ENCODE results near the gene HIVEP2.

Gene HIVEP2

GRCh38 chr6:142953373-142954273, 8.6 kb upstream of the HIVEP2 start:
- no peak for TF ChIP-seq CTCF (IDR thresholded peaks at IDR 0.05; ENCODE audit: low read depth, low read length)
- DNase-seq (ENCODE audit: low read depth, low spot score), result no peak
- no peak overlapping the region for H3K4me3 ChIP-seq (ENCODE audit: low read depth, low read length)
- in situ Hi-C loops (cut with HindIII; ENCODE audit: low sequenced_read_pairs), result no loop called here

DNA sequence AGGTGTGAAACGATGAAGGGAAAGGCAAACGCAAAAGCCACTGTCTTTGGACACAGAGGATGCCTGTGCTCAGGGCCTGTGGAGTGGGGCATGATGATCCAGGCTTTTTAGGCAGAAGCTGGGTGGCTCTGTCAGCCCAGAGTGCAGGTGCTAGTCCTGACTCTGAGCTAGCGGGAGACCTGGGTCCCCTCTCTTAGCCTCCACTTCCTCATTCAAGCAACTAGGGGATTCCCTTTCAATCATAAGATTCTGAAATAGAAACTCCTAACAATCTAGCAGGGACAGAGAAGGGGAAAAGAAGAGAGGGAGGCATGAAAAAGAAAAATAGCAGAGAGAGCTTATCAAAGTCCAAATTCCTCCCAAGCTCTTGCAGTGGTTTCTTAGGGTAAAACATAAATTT, 7.6 kb upstream of the HIVEP2 start:
- DNase-seq (ENCODE audit: low read depth, low spot score), result no peak
- in situ Hi-C loops (cut with HindIII; ENCODE audit: low sequenced_read_pairs), result no loop called here
- no peak overlapping the region for H3K4me3 ChIP-seq (ENCODE audit: low read depth, low read length)
- no peak for TF ChIP-seq CTCF (IDR thresholded peaks at IDR 0.05; ENCODE audit: low read depth, low read length)

DNA sequence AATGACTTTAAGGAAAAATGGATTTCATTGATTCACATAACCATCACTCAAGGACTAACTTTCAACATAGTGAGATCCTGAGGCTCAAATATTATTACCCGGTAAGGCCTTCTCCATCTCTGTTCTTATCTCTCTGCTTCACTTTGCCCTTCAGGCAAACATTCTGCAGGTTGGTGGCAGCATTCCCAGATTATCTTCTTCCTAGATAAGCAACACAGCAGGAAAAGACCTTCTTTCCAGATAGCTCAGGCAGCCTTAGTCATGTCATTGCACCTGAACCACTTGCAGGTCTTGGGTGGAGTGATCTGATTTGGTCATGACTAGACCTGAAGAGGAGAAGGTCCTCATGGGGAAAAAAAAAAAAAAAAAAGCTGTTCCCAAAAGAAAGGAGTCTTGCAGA, 5.3 kb upstream of the HIVEP2 start:
- DNase-seq (ENCODE audit: low read depth, low spot score), result no peak
- no peak overlapping the region for H3K4me3 ChIP-seq (ENCODE audit: low read depth, low read length)
- in situ Hi-C loops (cut with HindIII; ENCODE audit: low sequenced_read_pairs), result no loop called here
- no peak for TF ChIP-seq CTCF (IDR thresholded peaks at IDR 0.05; ENCODE audit: low read depth, low read length)

DNA sequence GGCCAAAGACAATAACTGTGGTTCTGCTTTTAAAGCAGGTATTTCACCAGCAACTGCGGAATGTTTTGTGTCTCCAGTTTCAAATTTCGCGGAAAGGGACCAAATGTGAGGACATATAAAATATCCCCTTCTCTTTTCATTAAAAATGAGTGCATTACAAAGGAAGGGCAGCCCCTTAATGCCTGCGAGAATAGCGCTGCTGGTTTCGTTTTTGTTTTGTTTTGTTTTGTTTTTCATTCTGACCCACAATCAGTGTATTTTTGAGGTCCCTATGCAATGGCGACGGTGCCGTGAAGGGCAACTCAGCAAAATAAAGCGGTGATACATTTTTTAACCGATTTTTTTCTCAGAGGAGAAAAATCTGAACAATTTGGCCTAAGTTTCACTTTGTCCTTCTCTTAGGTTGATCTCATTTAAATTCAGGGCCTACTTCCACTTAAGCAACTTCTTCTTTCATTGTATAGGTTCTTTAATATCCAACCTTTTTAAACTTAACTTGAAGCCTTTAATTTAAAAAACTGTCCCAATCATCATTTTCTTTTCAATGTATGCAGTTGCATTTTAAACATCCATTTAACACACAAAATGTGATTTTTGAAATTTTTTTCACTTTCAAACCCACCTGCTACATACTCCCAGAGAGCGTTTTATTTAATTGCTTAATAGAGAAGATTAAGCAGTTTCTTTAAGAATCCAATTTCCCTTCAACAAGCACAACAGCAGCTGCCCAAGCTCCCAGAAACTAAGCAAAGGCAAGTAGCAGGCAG, 2.9 kb upstream of the HIVEP2 start:
- in situ Hi-C loops (cut with HindIII; ENCODE audit: low sequenced_read_pairs), result no loop called here
- no peak for DNase-seq (ENCODE audit: low read depth, low spot score)
- H3K4me3 ChIP-seq (ENCODE audit: low read depth, low read length), result peak overlapping the region; percentile 93
- TF ChIP-seq CTCF (IDR thresholded peaks at IDR 0.05; ENCODE audit: low read depth, low read length), result no peak

DNA sequence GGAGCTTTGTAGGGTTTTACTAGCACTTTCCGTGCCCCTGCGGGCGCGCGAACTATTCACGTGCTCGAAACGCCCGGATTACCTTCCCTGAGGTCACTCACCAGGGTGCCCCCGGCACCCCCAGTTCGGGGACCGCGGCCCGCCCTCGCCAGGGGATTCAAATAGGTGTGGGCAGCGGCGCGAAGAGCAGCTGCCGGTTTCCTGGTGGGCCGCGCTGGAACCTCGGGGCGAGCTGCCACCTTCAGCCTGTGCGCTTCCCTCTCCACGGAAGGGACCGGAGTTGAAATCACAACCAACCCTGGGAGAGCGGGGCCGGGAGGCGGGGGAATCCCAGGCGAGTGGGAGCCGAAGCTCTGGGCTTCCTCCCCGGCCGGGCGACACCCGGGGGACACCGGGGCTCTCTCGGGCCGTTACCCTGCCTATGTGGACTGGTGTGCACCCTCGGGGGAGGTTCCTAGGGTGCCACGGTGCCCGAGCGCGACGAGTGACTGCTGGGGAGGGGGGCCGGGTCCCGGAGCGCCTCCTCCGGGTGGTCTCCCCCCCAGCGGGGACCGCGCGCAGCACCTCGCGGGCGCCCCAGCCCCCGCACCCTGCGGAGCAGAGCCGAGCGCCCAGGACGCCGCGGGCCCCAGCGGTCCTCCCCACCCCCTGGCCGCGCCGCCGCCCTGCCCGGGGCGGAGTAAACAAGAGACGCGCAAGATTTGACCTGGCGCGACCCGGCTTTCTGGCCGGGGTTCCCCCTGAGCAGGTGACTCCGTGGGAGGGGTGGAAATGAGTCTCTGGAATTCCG, 2.1 kb upstream of the HIVEP2 start:
- TF ChIP-seq CTCF (IDR thresholded peaks at IDR 0.05; ENCODE audit: low read depth, low read length), result no peak
- H3K4me3 ChIP-seq (ENCODE audit: low read depth, low read length), result peak overlapping the region; percentile 93
- peak; percentile 79 for DNase-seq (ENCODE audit: low read depth, low spot score)
- in situ Hi-C loops (cut with HindIII; ENCODE audit: low sequenced_read_pairs), result no loop called here
